Gastroesophageal sphincter (tissue), 2 donors: ENCODE measurements around the gene PPP2R2B.

Source experiments
- EP300 ChIP-seq: sonication (generic); formaldehyde crosslinking; IDR thresholded peaks from one replicate; pipeline ENCODE4 v1.6.1; 2017; ENCODE audit warnings: antibody characterized with exemption, mild to moderate bottlenecking
- POLR2A ChIP-seq, 2 donors: fragments of 450-650 bp; IDR thresholded peaks; one replicate each; pipeline ENCODE4 v1.6.1; 2017; ENCODE audit warnings: antibody characterized with exemption in 2 of 2, mild to moderate bottlenecking in 2 of 2, moderate library complexity in 1 of 2
- POLR2AphosphoS5 ChIP-seq: sonication (generic); formaldehyde crosslinking; IDR thresholded peaks from one replicate; pipeline ENCODE4 v1.6.1; 2017; ENCODE audit warnings: antibody characterized with exemption

- TF ChIP-seq POLR2A (IDR thresholded peaks at IDR 0.05) (no peak), POLR2AphosphoS5 (no peak), EP300 (no peak)
These were observed 160.6 kb downstream of the PPP2R2B start for GRCh38 chr5:146717951-146718350.
